Skin of body (tissue), 2 donors: ENCODE results near the gene NLRP10. TPM values are rescaled to one million over a fixed set of nuclear protein-coding genes. Genes with fewer than 3 reads are reported as not detected.
"Not testable (repeated sequence)": the region's sequence is repeated elsewhere in the genome, so short reads cannot be mapped to it uniquely, and the experiment has no call there.

Experiments used
- DNase-seq: peaks from one replicate; lab custom pipeline; 2025; lab: John Stamatoyannopoulos, UW
- total RNA-seq: library from RNA; depleted of rRNA; stranded (reverse); fragments of >200 nt; gene quantifications from one replicate; pipeline ENCODE4 v1.2.3, GENCODE V29; 2014

Gene NLRP10, protein sequence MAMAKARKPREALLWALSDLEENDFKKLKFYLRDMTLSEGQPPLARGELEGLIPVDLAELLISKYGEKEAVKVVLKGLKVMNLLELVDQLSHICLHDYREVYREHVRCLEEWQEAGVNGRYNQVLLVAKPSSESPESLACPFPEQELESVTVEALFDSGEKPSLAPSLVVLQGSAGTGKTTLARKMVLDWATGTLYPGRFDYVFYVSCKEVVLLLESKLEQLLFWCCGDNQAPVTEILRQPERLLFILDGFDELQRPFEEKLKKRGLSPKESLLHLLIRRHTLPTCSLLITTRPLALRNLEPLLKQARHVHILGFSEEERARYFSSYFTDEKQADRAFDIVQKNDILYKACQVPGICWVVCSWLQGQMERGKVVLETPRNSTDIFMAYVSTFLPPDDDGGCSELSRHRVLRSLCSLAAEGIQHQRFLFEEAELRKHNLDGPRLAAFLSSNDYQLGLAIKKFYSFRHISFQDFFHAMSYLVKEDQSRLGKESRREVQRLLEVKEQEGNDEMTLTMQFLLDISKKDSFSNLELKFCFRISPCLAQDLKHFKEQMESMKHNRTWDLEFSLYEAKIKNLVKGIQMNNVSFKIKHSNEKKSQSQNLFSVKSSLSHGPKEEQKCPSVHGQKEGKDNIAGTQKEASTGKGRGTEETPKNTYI
- total RNA-seq = 5.0 TPM

DNA sequence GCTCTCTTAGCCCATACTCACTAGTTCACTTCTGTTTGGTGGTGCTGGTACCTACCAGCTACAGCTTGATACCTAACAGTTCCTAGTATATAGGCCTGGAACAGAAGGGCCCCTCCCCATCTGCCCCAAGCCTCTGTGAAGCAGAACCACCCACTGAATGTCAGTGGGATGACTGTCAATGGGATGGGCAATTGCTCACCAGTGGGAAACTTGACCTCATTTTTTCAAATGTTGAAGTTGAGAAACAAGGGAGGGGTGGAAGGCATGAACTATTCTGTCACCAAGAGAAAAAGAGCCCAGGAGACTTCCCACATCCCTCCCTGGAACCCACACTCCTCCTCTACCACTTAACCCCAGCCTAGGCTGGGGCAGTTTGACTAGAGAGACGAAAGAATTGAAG lies at the start of gene NLRP10:
Gene NLRP10, minus strand, starts transcription at position 62 of the 400 bp plus-strand sequence. CDS start 1,952 bp downstream, outside the sequence.
- no peak for DNase-seq

DNA sequence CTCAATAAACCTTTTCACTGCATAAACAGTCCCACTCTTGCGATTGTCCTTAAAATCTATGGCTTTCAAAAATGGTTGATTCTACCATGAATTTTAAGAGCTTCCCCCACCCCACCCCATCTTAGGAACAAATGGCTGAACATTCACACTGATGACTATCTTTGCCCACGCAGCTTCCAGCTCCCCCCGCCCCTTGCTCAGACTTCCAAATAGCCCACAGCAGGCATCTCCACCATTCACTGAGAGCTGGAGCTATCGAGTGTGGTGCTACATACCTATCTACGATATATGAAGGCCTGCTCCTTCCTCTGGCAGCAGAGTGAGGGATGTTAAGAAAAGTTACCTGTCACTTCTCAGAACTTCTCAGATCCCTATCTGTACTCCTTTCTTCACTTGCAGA lies 48.6 kb upstream of the NLRP10 start:
- DNase-seq = no peak

DNA sequence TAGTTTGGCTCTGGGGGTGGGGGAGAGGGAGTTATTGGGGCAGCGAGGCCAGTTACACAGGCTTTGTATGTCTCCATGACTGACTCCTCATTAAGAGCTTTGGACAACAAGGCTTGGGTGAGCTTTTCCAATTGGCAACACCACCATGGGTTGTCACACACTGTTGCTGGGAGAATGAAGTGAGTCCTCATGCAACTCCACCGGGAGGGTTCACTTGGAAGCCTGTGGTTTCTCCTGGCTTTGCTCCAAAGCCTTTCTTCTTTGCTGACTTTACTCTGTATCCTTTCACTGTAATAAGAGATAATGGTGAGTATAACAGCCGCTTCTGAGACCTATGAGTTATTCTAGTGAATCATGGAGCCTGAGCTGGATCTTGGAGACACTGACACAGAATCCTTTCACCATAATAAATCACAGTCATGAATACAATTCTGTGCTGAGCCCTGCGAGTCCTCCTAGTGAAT lies 46.8 kb upstream of the NLRP10 start:
- DNase-seq = no peak

DNA sequence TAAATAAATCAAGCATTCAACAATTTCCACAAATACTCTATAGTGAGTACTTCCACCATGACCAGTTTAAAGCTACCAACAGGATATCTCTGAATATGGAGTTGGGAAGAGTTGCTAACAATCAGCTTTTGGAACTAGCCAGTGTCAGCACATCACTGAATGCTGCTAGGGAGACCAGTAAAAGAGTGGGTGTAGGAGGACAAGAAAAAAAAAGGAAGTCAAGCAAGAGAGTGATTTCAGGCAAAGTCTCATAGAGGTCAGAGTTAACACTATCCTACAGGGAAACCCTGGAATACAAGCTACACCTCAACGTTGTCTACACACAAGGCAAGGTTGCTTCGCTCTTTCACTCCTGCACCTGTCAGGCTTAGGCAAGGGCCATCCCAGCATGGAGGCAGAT lies 46.1 kb upstream of the NLRP10 start:
- no peak for DNase-seq

DNA sequence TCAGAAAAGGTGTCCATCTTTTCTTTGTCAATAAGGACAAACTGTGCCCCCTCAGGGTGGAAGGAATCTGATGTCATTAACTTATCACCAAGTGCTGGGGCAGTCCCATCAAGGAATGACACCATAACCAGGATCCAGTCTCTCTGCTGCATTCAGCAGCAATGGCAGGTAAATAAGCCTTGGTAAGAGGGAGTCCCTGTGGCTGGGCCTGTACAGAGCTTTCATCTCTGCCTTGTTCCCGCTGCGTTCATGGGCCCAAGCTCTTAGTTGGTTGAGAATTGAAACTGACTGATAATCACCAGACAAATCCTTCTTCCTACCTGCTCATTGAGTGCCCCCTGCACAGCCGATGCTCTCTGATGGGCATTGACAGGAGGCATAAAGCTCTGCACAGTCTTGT lies 44.6 kb upstream of the NLRP10 start:
- DNase-seq = no peak

DNA sequence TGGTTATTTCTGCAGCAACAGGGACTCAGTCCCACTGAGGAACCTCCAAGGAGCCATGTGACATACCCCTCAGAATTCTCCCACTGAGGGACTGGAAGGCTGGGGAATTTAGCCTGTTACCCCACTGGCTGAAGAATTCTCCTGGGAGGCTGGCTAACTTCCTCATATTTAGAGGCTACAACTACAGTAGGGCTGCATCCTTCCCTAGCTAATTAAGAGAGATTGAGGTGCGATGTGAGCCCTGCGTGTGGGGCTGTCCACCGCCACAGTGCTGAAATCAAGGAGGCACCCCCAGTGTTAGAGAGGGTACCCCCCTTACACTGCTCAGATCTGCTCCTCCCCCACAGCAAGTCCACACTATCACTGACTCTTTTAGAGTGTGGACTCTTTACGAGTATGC lies 43.0 kb upstream of the NLRP10 start:
- no peak for DNase-seq

DNA sequence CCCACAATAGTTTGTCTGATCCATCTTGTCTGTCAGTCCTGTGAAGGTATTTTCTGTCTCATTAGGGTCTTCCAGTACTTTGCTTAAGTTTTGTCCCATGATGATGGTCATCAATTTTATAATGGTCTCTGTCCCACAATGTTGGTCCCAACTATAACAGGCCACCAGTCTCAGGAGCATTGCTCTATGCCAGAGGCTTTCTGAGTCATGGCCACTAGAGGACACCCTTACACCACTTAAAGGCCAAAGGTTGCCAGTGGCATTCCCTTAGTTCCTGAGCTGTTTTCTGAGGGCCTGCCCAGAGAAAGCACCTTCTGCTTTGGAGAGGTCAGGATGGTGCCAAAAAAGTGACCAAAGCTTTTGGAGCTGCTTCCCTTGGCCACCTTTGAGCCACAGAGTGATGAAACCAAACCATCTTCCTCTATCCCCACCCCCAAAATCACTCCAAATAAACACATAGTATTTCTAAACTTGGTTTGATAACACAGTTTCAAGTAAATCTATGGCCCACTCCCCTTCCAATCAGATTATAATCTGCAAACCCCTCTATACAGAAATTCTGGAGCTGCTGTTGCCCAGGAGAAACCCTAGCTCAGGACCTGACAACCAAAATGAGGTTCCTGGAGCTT lies 41.2 kb upstream of the NLRP10 start:
- no peak for DNase-seq

DNA sequence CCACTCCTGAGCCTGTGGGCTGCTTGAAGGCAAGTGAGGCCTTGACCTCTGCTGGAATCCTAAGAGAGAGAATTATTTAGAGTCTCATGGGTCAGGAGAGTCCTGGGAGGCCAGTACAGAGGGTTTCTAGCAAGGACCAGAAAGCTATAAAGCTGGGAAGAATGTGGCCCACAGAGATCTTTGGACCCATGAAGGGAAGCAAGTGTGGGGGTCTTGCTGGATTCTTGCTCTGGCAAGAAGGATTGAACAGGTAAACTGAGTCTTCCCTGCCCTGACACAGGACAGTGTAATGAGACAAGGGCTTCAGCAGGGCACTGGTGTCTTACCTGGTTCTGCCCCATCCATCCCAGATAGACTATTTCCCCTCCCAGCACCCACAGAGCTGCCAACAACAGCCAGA lies 40.3 kb upstream of the NLRP10 start:
- no peak for DNase-seq

DNA sequence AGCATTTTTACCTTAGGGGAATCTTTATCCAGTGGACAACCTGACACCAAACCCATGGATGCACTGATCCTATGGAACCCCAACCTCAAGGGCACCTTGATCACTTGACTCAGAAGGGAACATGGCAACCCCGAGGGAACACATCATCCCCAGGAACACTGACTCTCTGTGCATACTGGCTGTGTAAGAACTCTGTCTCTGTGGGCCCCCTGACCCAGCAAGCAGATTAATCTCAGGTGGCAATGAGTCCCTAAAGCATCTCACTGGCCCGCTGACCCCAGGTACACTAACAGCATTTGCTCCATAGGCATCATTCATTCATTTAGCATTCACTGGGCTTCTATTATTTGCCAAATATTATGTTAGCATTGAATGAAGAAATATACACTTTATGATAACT lies 38.8 kb upstream of the NLRP10 start:
- no peak for DNase-seq

DNA sequence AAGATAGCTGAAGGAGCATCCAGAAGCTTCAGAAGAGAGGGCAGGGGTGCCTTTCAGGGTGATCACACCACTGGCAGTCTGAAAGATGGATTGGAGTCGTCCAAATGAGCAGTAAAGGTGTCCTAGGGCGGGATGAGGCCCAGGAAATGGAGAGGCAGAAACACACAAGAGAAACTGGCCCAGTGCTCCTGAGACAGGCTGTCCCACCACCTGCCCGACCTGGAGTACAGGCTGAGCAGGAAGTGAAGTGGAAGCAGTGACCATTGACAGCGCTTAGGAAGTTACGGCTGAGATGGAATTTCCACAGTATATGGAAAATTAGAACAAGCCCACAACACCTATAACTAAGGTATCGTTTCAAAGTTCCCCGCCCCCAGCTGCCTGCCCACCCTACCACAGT lies 37.9 kb upstream of the NLRP10 start:
- DNase-seq = no peak

DNA sequence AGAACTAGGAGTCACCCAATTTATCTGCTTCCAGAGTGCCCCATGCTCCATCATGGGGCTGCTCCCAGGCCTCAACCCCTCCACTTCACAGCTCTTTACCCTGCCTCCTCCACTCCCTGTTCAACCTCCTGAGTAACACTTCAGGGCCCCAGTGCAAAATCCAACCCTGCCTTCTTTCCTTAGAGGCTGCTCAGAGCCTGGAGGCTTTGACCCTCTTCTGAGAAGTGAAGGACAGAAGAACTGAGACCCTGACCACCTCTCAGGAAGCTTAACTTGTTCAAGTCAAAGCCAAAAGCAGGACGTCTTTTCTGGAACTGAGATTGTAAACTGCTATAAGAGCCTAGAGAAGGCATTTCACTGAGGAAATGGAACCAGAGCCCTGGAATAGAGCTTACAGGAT lies 37.4 kb upstream of the NLRP10 start:
- DNase-seq = no peak

DNA sequence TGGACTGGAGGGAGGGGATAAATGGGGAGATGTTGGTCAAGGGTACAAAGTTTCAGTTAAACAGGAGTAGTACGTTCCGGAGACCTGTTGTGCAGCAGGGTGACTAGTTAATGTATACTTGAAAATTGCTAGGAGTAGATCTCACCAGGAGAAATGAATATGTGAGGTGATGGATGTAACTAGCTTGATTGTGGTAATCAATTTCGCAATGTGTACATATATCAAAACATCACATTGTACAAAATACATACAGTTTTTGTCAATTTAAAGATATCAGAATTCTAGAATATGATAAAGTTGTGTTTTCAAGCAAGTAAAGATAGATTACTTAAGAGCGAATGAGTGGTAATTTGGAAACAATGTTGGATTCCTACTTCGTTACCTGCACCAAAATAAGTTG lies 35.1 kb upstream of the NLRP10 start:
- no peak for DNase-seq

DNA sequence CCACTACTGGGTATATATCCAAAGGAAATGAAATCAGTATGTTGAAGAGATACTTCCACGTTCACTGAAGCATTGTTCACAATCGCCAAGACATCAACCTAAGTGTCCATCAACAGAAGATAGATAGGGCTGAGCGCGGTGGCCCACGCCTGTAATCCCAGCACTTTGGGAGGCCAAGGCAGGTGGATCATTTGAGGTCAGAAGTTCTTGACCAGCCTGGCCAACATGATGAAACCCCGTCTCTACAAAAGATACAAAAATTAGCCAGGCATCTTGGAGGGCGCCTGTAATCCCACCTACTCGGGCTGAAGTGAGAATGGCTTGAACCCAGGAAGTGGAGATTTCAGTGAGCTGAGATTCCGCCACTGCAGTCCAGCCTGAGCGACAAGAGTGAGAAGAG lies 34.5 kb upstream of the NLRP10 start:
- DNase-seq = no peak

DNA sequence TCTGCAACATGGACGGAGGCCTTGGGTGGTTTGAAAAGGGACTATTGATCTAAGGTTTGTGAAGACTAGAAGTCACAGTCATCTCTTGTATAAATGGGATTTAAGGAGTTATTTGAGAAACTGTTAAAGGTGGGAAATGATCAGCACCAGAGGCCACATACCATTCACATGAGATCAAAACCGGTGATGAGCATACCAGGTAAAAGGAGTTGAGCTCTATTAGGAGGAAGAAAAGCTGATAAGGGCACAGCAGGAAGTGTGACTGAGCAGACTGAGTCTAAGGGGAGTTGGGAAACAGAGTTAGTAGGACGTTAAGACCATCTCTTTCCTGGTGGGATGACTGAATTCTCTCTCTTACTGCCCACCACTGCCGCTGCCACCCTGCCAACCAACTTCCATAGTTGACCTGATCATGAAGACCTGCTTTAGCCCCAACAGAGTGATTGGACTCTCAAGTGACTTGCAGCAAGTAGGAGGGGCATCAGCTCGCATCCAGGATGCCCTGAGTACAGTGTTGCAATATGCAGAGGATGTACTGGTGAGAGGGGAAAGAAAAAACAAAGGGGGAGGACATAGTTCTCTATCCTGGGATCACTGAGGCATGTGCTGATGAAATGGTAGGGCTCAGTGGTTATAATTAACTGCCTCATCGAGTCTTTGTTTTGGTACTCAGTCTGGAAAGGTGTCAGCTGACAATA lies 29.5 kb upstream of the NLRP10 start:
- DNase-seq = no peak

DNA sequence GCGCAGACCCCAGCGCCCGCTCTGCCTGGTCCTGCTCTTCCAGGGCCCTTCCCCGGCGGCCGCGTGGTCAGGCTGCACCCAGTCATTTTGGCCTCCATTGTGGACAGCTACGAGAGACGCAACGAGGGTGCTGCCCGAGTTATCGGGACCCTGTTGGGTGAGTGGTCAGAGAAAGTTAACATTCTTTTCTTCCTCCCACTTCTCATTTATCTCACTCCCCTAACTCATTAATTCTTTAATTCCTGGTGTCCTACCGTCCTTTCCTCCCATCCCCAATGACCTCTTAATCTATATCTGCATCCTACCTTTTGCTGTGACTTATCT lies 22.3 kb upstream of the NLRP10 start:
- DNase-seq = not testable (repeated sequence)

DNA sequence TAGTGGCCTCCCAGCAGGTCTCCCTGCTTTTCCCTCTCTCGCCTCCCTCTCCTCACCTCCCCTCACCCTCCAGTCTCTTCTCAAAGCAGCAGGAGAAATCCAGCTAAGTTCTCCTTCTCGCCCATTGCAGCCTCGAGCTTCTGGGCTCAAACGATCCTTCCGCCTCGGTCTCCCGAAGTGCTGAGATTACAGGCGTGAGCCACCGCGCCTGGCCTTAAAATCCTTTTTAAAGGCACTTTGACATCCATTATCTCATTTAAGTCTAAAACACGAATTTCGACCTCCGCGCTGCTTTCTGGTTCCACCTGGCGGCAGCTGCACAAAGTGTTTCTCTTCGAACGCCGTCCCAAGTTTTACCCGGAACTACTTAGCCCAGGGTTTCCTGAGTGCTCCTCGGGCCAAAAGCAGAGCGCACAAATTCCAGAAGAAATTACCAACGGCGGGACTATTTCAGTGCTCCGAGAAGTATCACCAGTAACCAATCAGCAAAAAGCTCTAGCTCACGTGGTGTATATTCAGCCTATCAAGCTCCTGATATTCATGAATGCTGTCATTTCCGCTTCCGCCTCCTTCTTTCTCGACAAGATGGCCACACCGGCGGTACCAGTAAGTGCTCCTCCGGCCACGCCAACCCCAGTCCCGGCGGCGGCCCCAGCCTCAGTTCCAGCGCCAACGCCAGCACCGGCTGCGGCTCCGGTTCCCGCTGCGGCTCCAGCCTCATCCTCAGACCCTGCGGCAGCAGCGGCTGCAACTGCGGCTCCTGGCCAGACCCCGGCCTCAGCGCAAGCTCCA lies 21.7 kb upstream of the NLRP10 start, which contains the start of gene EIF3F:
Gene EIF3F, plus strand, starts transcription at position 570 of the 792 bp plus-strand sequence. Its CDS starts 16 bp downstream, at position 586.
- DNase-seq = peak; percentile 100

DNA sequence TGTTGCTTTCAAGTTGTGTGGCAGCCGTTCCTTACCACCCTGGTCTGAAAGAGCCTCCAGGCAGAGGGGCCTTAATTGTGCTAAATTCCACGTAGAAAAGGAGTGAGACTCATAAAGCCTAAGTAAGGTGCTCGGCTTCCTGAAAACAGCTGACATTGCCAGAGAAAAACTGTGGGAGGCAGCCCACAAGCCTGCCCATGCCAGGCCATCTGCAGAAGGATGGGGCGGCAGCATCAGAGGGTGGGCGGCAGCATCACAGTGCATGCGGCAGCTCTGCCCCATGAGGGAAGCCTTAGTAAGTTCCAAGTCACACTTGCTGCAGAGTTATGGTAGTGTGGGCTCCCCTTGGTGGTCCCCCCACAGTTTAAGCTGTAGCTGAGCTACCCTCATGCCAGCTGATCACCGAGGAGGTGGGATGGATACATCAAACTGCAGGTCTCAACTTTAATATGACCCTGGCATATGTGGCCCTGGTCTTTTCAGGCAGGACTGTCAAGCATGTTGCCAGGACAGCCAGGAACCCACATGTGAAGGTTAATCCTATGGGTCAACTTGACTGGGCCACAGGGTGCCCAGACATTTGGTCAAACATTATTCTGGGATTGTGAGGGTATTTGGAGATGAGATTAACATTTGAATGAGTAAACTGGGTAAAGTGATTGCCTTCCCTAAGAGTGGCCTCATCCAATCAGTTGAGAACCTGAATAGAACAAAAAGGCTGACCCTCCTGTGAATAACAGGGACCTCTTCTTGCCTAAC lies 18.8 kb upstream of the NLRP10 start:
- DNase-seq = no peak

DNA sequence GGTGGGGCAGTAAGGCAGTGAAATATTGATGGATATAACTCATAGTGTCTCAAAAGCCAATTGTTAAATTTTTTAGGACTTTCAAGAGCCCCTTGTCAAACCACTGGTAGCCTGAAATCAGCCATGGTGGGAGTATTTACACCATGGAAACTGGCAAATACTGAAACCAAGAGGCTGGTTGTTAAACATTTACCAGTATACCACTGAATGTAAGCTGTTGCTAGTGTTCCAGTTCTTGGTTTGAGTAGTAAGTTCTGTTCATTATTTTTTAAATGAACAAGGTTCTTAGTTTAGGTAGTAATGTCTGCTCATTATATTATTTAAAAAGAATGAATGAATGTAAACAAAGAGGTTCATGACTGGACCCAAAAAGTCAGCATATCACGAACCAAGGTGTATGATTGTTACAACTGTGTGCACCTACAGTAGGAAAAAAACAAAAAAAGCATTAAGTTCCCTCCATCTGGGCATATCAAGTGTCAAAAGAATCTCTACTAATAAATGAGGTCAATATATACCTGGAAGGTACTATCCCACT lies 17.4 kb upstream of the NLRP10 start:
- no peak for DNase-seq

DNA sequence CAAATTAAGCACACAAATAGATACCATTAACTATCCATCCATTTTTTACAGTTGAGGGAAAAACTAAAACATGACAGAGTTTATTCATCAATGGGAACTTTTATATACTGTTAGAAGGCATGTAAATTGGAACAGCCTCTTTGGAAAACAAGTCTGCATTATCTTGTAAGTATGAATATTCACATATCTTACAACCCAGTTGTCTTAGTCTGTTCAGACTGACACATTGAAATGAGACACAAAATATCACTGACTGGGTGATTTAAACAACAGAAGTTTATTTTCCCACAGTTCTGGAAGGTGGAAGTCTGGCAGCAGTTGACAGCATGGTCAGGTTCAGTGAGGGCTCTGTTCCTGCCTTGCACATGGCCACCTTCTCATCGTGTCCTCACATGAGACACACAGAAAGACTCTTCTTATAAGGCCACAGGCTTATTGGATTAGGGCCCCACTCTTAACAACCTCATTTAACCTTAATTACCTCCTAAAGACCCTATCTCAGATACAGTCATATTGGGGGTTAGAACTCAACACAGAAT lies 16.4 kb upstream of the NLRP10 start:
- DNase-seq = no peak
